Measurements from ENCODE around the gene AATK. TPM values are rescaled to one million over a fixed set of nuclear protein-coding genes. Genes with fewer than 3 reads are reported as not detected.
A peak's percentile ranks its signal among the peaks of the same experiment; 100 is the strongest.

AATK gene
- total RNA-seq, 2 donors from 2014 or later = 3.3 to 4.6 TPM

DNA sequence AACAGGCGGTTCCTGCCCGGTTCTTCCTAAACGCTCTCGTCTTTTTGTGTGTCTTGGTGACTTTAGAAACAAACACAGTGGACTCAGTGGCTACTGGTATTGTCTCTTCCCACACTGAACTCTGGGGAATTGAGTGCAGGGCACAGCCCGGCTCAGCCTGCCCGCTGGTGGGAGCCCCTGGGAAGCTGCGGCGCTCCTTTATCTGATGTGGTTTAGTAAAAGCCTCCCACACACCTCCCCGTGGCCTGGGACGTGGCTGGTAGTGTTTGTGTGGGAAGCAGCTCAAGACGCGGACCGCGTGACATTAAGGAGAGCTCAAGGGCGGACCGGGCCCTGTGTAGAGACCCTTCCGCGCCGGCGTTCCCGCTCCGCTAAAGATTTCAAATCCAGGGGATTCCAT, 56.1 kb downstream of the AATK start:
- intact Hi-C loops (cut with DNase I) = loop anchor here in 1 of 2 donors (10.0 kb wide), 2 partner anchors 85 to 685 kb away; no protein-coding TSS in a partner anchor
- no peak for DNase-seq (ENCODE audit: low spot score)

DNA sequence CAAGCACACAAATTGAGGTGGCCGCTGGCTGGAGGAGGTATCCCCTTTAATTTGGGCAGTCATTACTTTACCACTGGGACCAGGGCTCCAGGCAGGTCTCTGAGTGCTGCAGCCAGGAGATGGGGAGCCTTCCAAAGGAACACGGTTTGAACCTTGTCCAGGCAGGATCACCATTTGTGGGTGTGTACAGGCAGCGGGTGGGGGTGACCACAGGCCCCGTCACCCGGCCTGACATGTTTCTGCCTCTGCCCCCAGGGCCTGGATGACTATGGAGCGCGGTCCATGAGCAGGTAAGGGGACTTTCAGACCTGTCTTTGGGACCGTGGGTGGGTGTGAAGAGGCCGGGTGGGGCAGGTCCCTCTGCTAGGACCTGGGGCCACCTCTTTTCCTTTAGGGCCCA, 57.8 kb downstream of the AATK start:
- intact Hi-C loops (cut with DNase I) = loop anchor here in 1 of 2 donors (10.0 kb wide), 2 partner anchors 83 to 683 kb away; no protein-coding TSS in a partner anchor
- no peak for DNase-seq (ENCODE audit: low spot score)

DNA sequence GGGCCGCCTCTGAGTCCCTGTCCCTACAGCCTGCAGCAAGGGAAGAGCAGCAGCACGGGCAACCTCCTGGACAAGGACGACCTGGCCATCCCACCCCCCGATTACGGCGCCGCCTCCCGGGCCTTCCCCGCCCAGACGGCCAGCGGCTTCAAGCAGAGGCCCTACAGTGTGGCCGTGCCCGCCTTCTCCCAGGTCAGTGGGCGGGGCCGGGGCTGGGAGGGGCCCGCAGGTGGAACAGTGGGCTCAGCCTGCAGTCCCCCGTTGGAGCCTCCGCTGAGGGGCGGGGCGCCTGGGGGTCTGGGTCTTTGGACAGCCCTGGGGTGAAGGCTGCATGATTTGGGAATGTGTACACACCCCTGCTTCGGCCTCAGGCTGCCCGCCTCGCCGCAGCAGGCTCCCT, 59.3 kb downstream of the AATK start:
- intact Hi-C loops (cut with DNase I) = loop anchor here in 1 of 2 donors (10.0 kb wide), 2 partner anchors 82 to 682 kb away; no protein-coding TSS in a partner anchor
- no peak for DNase-seq (ENCODE audit: low spot score)

DNA sequence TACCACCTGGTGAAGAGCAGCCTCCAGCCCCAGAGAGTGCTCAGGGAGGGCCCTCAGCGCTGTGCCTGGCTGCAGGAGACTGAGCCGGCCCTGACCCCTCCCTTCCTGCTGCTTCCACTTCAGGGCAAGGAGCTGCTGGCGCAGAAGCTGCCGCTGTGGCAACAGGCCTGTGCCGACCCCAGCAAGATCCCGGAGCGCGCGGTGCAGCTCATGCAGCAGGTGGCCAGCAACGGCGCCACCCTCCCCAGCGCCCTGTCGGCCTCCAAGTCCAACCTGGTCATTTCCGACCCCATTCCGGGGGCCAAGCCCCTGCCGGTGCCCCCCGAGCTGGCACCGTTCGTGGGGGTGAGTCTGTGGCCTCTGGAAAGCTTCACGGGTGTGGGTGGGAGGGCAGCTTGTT, 62.6 kb downstream of the AATK start:
- intact Hi-C loops (cut with DNase I) = loop anchor here (5.0 to 10.0 kb wide), 3 partner anchors 79 to 679 kb away; no protein-coding TSS in a partner anchor
- DNase-seq (ENCODE audit: low spot score) = no peak

DNA sequence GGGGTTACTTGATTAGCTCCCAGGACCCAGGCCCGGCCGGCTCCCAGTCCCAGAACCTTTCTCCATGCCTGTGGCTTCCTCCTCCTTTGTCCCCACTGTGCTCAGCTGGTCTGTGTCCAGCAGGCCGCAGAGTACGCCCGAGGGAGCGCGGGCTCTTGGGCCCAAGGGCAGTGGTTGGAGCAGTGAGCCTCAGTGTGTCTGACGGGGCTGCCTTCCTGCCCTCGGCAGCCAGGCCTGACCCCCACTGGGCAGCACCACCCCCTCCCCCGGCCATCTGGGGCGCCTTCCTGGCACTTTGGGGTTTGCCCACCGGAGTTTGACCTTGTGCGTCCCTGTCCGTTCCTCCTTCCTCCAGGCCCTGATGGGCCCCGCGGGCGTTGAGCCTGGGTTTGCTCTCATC, 63.2 kb downstream of the AATK start:
- intact Hi-C loops (cut with DNase I) = loop anchor here (5.0 to 10.0 kb wide), 3 partner anchors 78 to 678 kb away; no protein-coding TSS in a partner anchor
- no peak for DNase-seq (ENCODE audit: low spot score)

DNA sequence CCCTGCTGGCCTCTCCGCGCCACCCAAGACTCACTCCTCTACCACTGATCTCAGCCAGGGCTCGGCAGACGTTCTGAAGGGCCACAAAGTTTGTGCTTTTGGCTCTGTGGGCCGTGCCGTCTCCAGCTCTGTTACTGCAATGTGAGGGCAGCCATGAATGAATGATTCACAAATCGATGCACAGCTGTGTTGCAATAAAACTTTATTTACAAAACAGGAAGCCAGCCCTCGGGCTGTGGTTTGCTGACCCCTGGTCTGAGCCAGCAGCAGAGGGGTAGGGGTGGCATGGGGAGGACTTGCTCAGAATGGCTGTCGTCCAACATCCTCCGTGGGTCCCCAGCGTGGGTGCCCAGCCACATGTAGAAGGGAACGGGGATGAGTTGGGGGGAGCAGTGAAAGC, 63.7 kb downstream of the AATK start:
- intact Hi-C loops (cut with DNase I) = loop anchor here (5.0 to 10.0 kb wide), 3 partner anchors 78 to 678 kb away; no protein-coding TSS in a partner anchor
- no peak for DNase-seq (ENCODE audit: low spot score)

DNA sequence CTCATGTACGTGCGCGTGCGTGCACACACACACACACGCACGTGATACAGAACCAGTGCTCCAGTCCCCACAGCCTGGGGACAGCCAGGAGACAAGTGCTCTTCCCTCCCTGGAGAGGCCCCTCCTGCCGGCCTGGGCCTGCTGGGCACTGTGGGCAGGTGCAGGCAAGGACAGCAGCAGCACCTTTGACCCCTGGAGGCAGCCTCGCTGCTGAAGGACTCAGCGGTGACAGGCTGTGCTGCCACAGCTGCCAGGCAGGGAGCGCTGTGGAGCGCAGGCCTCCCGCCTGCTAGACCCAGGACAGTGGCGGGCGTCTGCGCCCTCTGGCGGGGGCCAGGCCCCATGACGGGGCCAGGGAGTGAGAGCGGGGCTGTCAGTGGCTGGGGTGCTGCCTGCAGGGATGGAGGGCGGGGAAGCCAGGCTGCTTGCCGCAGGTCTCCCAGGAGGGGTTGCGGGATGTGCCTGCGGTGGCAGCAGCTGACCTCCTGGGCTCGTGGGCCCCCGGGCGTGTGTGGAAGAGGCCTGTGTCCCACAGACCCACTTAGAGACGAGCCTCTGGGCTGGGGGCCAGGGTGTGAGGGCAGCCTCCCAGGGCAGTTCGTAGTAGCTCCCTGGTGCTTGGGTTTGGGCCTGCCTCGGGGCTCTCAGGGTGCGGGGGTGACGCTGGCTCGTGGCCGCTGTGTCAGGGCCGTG, 64.3 kb downstream of the AATK start:
- DNase-seq (ENCODE audit: low spot score) = peak; percentile 94
- intact Hi-C loops (cut with DNase I) = loop anchor here (5.0 to 10.0 kb wide), 3 partner anchors 77 to 677 kb away; no protein-coding TSS in a partner anchor

DNA sequence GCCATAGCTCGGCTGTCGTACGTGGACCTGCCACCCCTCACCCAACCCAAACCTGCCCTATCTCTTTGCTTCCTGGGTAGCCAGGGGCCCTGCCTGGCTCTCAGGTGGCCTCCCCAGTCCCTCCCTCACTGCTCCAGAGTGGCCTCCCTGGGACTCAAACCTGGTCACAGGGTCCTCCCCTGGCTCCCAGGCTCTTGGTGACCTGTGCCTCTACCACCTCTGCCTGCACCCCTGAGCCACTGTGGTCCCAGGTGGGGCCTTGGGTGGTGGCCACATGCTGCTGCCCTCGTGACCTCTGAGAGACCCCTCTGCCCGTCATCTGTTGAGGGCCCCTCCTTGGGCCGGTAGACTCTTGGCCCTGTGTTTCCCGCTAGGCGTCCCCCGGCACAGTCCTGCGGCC, 65.4 kb downstream of the AATK start:
- no peak for DNase-seq (ENCODE audit: low spot score)
- intact Hi-C loops (cut with DNase I) = loop anchor here (5.0 to 10.0 kb wide), 3 partner anchors 76 to 676 kb away; no protein-coding TSS in a partner anchor

DNA sequence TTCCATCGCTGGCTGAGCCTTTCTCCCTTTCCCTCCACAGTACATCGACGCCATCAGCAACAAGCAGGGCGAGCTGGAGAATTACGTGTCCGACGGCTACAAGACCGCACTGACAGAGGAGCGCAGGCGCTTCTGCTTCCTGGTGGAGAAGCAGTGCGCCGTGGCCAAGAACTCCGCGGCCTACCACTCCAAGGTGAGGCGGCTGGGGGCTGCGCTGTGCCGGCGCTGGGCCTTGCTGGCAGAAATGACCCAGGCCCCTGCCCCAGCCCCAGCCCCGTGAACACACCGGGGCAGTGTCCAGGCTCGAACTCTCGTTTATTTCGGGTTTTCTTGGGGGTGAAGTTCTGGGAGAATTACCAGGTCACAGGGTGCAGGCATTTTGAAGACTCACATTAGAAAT, 66.1 kb downstream of the AATK start:
- intact Hi-C loops (cut with DNase I) = loop anchor here (5.0 to 10.0 kb wide), 5 partner anchors 55 to 675 kb away; no protein-coding TSS in a partner anchor
- no peak for DNase-seq (ENCODE audit: low spot score)

DNA sequence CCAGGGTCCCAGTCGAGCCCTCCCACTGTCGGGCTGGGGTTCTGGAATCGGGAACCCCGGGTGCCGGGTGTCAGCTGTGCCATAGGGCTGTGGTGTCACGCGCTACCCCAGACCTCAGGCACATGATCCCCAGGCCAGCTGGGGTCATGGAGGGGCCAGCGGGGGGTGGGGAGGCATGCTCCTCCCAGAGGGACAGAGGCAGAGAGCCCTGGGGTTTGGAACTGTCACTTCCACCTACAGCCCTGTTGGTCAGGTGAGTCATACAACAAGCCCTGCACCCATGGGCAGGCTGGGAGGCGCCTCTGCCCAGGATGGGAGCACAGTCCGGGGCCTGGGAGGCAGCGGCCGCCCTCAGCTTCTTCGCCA, 68.1 kb downstream of the AATK start:
- intact Hi-C loops (cut with DNase I) = loop anchor here (2.0 to 10.0 kb wide), 5 partner anchors 53 to 107 kb away; partner anchors contain the start of gene CHMP6 (in 1 of the 2)
- peak; percentile 86 for DNase-seq (ENCODE audit: low spot score)

DNA sequence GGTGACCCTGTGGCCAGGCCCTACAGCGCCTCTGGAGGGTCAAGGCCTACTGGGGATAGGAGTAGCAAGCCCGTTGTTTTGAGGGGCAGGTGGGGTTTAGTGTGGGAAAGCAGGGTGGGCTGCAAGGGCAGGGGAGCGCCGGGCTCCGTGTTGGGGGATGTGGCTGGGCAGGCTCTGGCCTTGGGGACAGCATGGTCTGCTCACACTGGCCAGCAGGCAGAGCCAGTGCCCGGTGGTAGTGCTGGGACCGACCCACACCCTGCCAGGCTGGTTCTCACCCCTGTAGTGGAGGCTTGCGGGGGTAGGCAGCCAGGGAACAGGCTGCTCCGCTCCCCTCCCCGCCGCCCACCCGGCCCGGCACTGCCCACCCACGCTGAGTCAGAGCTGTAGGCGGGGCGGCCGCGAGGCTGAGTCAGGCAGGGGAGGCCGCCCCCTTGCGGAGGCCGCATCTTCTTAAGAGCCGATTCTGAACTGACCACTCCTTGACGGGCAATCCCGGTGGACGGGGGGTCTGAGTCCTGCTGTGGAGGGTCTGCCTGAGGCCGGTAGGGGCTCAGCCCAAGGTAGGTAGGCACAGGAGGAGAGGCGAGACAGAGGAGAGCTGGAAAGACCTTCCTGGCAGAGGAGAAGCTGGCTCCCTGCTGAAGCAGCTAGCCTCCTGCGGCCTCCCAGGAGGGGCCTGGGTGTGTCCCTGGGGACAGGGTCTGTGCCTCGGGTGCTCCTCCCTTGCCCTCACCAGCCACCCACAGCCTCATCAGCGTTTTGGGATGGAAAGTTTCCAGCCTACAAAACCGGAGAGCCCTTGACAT, 68.7 kb downstream of the AATK start:
- DNase-seq (ENCODE audit: low spot score) = peak; percentile 95
- intact Hi-C loops (cut with DNase I) = loop anchor here (2.0 to 10.0 kb wide), 5 partner anchors 53 to 107 kb away; partner anchors contain the start of gene CHMP6 (in 1 of the 2)

DNA sequence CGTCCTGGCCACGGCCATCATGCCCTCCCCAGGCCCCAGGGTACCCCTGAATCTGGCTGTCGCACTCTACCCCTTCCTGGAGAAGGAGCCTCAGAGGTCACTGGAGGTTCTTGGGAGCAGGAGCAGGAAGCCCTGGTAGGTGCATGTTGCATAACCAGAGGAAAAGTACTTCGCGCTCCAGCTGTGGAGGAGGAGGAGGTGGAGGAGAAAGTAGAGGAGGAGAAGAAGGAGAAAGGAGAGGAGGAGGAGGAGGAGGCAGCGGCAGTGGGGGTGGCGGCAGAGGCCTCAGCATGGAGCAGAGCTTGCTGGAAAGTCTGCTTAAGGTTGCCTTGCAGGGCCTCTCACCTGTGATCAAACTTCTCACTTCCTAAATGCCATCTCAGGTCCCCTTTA, 69.3 kb downstream of the AATK start:
- no peak for DNase-seq (ENCODE audit: low spot score)
- intact Hi-C loops (cut with DNase I) = loop anchor here (2.0 to 10.0 kb wide), 5 partner anchors 52 to 106 kb away; partner anchors contain the start of gene CHMP6 (in 1 of the 2)

DNA sequence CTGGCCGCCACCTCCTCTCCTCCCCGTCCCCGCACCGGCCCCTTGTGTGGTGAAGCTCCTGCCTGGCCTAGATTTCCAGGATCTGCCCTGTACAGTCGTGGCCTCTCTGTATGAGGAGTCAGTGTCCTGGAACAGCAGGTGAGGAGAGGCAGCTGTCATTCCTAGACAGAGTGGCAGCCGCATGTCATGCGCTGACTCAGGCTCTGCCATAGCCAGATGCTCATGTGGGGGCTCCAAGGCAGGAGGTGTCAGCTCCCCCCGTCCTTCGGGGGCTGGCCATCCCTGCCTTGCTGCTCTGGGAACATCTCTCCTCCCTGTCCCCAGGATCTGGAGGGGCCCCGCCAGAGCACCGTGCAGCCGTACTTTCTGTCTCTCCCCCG, 70.6 kb downstream of the AATK start:
- DNase-seq (ENCODE audit: low spot score) = no peak
- intact Hi-C loops (cut with DNase I) = loop anchor here (5.0 to 10.0 kb wide), 2 partner anchors 51 to 73 kb away; no protein-coding TSS in a partner anchor

DNA sequence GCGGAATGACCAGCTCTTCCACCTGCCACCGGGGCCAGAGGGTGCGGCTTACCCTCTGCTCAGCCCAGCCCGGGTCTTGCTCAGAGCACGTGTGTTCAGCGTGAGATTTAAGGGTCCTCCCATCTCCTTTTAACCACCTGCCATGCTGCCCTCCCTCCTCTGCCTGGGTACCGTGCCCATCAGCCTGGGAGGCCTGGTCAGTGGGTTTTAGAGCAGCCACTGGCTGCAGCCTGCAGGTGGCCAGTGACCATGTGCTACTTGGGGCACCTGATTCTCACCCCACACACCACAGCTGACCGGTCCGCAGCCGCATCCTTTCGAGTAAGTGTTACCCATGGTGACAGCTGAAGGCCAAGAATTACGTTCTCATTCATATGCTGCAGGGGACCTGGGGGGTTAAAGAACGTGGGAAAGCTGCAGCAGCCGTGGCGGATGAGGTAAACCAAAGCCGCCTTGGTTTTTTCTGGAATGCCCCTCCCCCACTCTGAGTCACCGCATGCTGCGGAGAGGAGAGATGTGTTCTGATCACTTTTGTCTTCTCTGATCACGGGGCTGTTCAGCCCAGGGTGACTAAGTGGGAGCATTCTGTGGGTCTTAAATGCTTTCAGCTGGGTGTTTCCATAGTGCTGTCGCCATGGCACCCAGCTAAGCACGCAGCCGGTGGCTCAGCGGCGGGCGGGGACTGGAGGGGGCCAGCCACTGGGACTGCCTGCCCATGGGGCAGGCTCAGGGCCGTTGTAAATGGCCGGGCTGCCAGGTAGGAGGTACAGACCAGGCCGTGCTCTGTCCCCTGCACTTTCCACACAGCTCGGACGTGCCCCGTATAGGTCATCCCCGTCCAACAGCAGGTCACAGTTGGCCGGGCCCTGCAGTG, 71.3 kb downstream of the AATK start:
- intact Hi-C loops (cut with DNase I) = loop anchor here (5.0 to 10.0 kb wide), 2 partner anchors 50 to 72 kb away; no protein-coding TSS in a partner anchor
- peak; percentile 93 for DNase-seq (ENCODE audit: low spot score)

DNA sequence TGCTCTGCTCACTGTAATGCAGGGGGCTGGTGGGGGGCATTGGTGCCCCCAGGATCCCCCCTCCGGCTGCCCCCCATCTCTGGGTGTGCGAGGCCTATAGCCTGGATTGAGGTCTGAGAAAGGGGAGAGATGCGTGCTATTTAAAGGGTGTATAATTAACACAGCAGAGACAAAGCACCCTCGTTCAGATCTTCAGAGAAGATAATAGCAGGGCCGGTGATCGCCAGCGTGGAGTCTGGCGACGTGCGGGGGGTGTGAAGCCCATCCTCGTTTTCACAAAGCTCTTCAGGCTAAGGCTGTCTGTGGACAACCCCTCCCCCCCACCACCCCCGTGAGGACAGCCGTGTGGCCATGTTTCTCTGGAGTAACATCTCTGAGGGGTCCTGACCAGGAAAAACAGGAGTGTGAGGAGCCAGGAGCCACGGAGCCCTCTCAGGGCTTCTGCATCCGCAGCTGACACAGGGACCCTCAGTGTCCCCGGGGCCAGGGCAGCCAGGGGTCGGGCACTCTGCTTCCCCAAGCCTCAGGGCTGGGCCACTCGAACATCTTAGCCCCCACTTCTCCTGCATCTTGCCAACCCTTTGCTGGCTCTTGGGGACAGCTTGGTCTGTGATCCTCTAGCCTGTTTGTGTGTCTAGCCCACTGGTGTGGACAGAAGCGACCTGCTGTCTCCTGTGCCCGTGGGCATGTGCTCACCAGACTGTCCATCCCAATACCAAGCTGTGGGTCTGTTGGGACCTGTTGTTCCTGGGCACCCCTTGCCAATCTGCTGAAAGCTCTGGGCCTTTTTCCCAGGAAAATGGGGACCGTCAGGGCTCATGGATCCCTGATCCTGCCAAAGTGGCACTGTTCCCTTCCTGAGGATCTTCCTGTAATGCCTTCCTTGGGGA, 72.2 kb downstream of the AATK start:
- intact Hi-C loops (cut with DNase I) = loop anchor here in 1 of 2 donors (10.0 kb wide), 1 partner anchor 49 kb away; no protein-coding TSS in a partner anchor
- no peak for DNase-seq (ENCODE audit: low spot score)

DNA sequence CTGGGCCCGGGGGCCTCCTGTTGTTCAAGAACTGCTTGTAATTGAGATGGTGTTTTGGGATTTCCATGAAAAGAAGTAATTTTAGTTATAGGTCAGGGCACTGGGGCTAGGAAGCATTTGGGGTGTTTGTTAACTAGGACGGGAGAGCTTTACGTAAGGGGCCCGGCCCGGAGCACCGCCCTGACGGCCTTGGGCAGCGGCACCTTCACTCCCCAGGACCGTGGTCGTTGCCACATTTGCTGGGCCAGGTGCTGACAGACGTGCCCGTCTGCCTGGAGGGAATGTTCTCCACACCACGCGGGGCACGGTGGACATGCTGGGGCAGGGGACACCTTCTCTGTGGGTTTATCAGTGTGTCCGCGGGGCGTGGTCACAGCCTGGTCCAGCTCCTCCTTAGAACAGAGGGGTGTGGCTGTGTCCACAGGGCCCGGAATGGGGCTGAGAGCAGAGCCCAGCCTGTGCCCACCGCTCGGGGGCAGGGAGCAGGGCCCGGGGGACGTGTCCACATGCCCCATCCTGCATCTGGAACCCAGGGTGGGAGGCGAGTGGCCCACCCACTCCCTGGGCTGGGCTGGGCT, 73.4 kb downstream of the AATK start:
- DNase-seq (ENCODE audit: low spot score) = no peak

More for the DNA sequence above, 73.4 kb downstream of the AATK start:
- intact Hi-C loops (cut with DNase I) = loop anchor here in 1 of 2 donors (10.0 kb wide), 1 partner anchor 48 kb away; no protein-coding TSS in a partner anchor

Measured in posterior vena cava (tissue), 2 donors.